Skeletal muscle tissue (tissue), 4 donors: ENCODE measurements around the gene PTPRT. TPM values are rescaled to one million over a fixed set of nuclear protein-coding genes. Genes with fewer than 3 reads are reported as not detected.

Source experiments
- H3K27ac ChIP-seq: one replicate; pipeline ENCODE4 v1.7.0; 2013; ENCODE audit warnings: mild to moderate bottlenecking, low read depth, low read length, inconsistent platforms
- H3K27me3 ChIP-seq, 3 donors: one replicate each; pipeline ENCODE4 v1.7.0; 2013; ENCODE audit warnings: low read length in 3 of 3; ENCODE audit not compliant: control insufficient read depth in 3 of 3, insufficient read depth in 3 of 3
- H3K36me3 ChIP-seq, 3 donors: one replicate each; pipeline ENCODE4 v1.7.0; 2013; ENCODE audit warnings: low read length in 3 of 3; ENCODE audit not compliant: control insufficient read depth in 3 of 3, insufficient read depth in 3 of 3
- H3K4me1 ChIP-seq, 3 donors: one replicate each; pipeline ENCODE4 v1.7.0; 2013; ENCODE audit warnings: low read length in 3 of 3, mild to moderate bottlenecking in 3 of 3; ENCODE audit not compliant: control insufficient read depth in 3 of 3, insufficient read depth in 3 of 3
- H3K4me3 ChIP-seq, 3 donors: one replicate each; pipeline ENCODE4 v1.7.0; 2013; ENCODE audit warnings: low read length in 3 of 3
- H3K9ac ChIP-seq, 3 donors: one replicate each; pipeline ENCODE4 v1.7.0; 2013; ENCODE audit warnings: low read length in 3 of 3, mild to moderate bottlenecking in 3 of 3, moderate library complexity in 2 of 3, low read depth in 1 of 3
- H3K9me3 ChIP-seq, 3 donors: one replicate each; pipeline ENCODE4 v1.7.0; 2013; ENCODE audit warnings: low read length in 3 of 3; ENCODE audit not compliant: control insufficient read depth in 3 of 3
- total RNA-seq: library from RNA; depleted of rRNA; stranded (reverse); fragments of >200 nt; gene quantifications from one replicate; pipeline ENCODE4 v1.2.3, GENCODE V29; 2014
- donor health status: Osteomylitis.

PTPRT gene
- total RNA-seq, 1 donor from 2014 or later = 1.0 TPM

DNA sequence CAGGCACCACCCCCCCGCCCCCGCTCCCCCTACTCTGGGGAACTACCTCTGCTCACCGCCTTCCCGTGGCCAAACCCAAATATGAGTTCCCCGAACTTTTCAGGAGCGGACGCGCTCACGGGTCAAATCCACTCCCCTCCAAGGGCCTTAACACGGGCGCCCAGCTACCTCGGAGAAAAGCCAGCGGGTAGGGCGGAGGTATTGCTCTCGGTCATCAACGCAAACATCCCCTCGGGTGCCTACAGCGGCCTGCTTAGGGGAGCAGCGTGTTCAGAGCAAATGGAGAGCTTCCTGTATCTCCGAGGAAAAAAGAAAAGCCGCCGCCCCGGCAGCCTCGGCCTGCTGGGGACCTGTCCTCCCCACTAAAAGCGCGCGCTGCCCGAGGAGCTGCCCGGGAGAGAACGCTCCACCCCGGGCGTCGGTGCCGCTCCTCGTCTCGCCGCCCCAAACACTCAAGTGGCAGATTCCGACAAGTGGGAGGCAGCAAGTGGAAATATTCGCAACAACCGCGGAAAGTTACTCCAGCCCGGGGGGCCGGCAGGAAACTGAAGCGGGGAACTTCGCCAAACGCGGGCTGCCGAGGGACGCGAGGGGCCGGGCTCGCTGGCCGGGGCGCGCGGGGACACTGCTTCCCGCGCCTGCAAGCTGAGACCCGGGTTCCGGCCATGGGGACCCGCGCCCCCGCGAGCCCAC is 699 bp downstream of the PTPRT start:
- Histone ChIP-seq H3K27ac (no peak overlapping the region), H3K9ac (no peak overlapping the region), H3K36me3 (no peaks in the 10 kb centered on the region), H3K9me3 (peaks cover 0 to 3% (median 0%) of the 10 kb centered on the region in 3 donors), H3K4me3 (no peak overlapping the region), H3K27me3 (peaks cover 45 to 49% (median 47%) of the 10 kb centered on the region in 3 donors), H3K4me1 (no peaks in the 10 kb centered on the region)

DNA sequence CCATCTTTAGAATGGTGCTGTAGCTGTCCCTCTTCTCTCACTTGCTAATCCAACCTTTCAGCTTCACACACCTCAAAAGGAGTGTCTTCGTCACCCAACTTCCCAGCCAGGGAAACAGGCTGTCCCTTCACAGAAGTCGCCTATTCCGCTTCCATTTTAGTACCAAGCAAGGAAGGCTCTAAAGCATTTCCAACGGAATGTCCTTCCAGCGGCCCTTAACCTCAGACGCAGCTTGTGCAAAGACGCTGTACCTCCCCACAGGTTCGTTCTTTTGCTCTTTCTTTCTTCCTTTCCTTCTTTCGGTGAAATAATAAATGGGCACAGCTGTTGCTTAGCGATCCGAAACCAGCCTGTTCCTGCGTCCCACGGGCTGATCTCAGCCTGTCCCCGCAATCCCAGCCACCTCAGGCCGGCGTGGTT is 1.5 kb downstream of the PTPRT start:
- peaks cover 45 to 49% (median 47%) of the 10 kb centered on the region in 3 donors for H3K27me3 ChIP-seq
- no peak overlapping the region for H3K27ac ChIP-seq
- H3K9me3 ChIP-seq = no peaks in the 10 kb centered on the region
- H3K4me3 ChIP-seq = no peak overlapping the region
- H3K36me3 ChIP-seq = no peaks in the 10 kb centered on the region
- no peaks in the 10 kb centered on the region for H3K4me1 ChIP-seq
- no peak overlapping the region for H3K9ac ChIP-seq

DNA sequence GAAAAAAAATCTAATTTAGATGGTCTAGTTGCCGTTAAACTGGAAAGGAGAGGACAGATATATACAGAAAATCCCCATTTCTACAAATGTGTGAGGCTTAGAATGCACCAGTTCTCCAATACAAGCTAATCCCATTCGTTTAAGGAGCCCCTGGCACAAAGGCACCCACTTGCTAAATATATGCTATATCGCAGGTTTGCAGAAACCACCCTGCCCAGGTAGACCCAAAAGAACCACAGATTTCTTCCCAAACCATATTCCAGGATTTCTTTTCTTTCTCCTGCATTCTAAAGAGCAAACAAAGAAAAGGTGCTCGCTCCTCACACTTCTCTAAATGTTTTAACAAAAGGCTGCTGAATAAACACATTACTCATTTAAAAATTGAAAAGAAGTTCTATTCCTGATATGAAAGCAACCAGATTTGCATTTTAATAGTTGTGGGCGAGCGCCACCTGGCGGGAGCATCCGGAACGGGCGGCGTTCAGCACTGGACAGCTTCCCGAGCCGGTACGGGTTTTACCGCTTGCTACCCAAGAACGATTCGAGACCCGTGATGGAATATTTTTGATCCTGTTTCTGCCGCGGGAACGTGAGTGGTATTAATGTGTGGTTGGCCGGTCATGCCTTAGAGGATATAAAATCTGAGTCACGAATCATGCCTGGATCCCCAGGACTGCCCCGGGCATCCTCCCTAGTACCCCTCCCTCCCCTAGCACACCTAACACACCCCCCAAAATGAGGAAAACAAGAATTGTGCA is 2.1 kb downstream of the PTPRT start:
- Histone ChIP-seq H3K9me3 (no peaks in the 10 kb centered on the region), H3K4me3 (no peak overlapping the region), H3K27ac (no peak overlapping the region), H3K27me3 (peaks cover 45 to 49% (median 47%) of the 10 kb centered on the region in 3 donors), H3K9ac (no peak overlapping the region), H3K4me1 (no peaks in the 10 kb centered on the region), H3K36me3 (no peaks in the 10 kb centered on the region)

DNA sequence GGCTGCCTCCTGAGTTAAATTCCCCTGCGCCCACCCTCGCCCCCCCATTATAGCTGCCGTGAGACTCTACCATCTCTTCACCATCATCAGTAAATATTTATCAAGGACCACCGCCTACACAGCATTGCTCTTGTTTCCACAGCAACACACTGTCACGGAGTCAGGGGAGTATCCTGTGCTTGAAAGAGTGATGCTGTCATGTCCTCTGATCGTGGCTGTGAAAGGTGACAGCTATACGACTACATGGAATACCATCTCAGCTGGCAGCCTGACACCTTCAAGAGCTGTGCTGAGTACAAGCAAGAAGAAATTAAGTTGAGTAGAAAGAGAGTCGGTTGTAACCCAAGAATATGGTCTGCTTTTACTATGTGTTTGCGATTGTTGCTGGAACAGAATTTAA is 3.4 kb downstream of the PTPRT start:
- H3K27me3 ChIP-seq = peaks cover 37% of the 10 kb centered on the region in 3 donors
- H3K9ac ChIP-seq = no peak overlapping the region
- no peaks in the 10 kb centered on the region for H3K9me3 ChIP-seq
- H3K4me3 ChIP-seq = no peak overlapping the region
- no peaks in the 10 kb centered on the region for H3K36me3 ChIP-seq
- no peaks in the 10 kb centered on the region for H3K4me1 ChIP-seq
- no peak overlapping the region for H3K27ac ChIP-seq

DNA sequence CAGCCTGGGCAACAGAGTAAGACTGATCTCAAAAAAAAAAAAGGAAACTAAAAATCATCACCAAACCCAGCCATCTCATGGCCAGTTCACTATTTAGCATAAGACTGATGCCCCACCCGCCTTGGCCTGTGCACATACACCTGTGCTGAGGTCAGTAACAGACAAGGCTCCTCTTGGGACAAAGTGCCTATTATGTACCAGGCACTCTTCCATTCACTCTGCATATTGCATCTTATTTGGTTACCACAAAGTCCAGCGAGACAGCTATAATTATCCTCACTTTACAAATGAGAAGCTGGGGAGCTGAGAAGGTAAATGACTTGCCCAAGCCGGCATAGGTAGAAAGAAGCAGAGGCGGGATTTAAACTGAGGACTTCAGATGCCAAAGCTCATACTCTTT is 3.8 kb downstream of the PTPRT start:
- Histone ChIP-seq H3K9me3 (no peaks in the 10 kb centered on the region), H3K27ac (no peak overlapping the region), H3K9ac (no peak overlapping the region), H3K36me3 (no peaks in the 10 kb centered on the region), H3K4me1 (no peaks in the 10 kb centered on the region), H3K27me3 (peaks cover 33 to 34% (median 33%) of the 10 kb centered on the region in 3 donors), H3K4me3 (no peak overlapping the region)

DNA sequence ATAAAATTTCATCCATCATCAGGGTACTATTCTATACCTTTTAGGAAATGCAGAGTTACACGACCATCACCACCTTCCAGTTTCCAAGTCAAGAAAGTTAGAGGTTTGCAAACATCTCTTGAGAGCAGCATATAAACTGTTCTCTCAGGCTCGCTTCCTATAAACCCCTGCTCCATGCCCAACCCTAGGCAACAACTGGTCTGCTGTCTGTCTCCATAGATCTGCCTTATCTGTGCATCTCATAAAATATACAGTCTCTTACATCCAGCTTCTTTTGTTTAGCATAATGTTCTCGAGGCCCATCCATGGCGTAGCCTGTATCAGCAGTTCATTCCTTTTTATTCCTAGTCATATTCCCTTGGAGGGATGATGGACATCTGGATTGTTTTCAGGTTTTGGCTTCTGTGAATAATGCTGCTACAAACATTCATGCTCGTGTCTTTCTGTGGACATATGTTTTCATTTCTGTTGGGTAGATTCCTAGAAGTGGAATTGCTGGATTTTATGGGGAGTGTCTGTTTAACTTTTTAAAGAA is 6.1 kb downstream of the PTPRT start:
- Histone ChIP-seq H3K27ac (no peak overlapping the region), H3K36me3 (no peaks in the 10 kb centered on the region), H3K4me1 (no peaks in the 10 kb centered on the region), H3K9ac (no peak overlapping the region), H3K4me3 (no peak overlapping the region), H3K27me3 (peaks cover 19 to 20% (median 19%) of the 10 kb centered on the region in 3 donors), H3K9me3 (no peaks in the 10 kb centered on the region)

DNA sequence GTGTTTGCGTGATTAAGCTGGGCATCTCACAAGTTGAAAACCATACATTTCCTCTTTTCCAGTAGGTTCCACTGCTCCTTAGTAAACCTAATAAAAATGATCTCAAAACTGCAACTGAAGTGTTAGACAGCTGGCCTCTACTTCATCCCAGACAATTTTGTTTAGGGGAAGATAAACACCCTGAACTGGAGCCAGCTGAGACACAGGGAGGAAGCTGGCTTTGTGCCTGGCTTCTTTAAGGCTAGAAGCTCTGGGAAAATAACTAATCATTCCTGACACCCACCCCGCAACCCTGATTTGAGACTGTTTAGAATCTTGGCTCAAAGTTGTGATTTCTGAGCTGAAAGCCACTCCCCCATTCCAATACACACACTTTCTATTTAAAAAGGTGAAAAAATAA is 11.6 kb downstream of the PTPRT start:
- no peaks in the 10 kb centered on the region for H3K36me3 ChIP-seq
- no peaks in the 10 kb centered on the region for H3K4me1 ChIP-seq
- no peaks in the 10 kb centered on the region for H3K27me3 ChIP-seq
- H3K9me3 ChIP-seq = no peaks in the 10 kb centered on the region
- H3K4me3 ChIP-seq = no peak overlapping the region
- H3K27ac ChIP-seq = no peak overlapping the region
- no peak overlapping the region for H3K9ac ChIP-seq

DNA sequence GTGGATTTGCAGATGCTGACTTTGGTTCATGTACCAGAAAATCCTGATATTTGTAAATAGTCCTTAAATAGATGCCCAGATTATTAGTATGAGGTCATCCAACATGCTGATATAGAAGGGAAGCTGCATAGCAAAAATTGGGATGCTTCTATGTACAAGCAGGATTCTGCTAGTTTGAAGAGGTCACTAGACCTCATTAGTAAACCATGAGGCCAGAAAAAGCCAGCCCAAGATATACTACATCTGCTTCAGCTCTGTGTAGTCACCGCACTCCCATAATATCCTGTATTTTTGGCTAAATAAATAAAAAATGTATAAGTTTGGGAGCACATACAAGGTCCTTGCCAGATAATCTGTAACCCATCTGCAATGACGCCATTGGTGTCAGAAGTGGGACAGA is 13.0 kb downstream of the PTPRT start:
- Histone ChIP-seq H3K4me1 (no peaks in the 10 kb centered on the region), H3K27ac (no peak overlapping the region), H3K9ac (no peak overlapping the region), H3K36me3 (no peaks in the 10 kb centered on the region), H3K4me3 (no peak overlapping the region), H3K9me3 (no peaks in the 10 kb centered on the region), H3K27me3 (peaks cover 0 to 6% (median 0%) of the 10 kb centered on the region in 3 donors)

DNA sequence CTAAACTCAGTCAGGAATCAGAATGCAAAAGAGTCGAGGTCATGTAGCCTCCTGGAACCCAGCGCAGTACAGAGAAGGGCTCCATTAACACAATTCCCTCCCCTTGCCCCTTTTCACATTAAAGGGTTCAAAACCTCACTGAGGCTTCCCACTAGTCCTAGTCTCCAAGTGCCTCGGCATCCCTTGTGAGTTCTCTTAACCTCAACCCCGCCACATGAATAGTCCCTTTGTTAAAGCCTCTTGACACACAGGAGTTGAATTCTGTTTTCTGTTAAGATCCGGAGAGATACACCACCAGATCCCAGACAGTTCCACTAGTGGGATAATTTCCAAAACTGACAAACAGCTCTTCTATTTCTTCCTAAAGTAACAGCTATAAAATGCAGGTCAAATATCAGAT is 17.8 kb downstream of the PTPRT start:
- H3K27ac ChIP-seq = no peak overlapping the region
- no peaks in the 10 kb centered on the region for H3K4me1 ChIP-seq
- H3K27me3 ChIP-seq = peaks cover 0 to 8% (median 0%) of the 10 kb centered on the region in 3 donors
- H3K36me3 ChIP-seq = no peaks in the 10 kb centered on the region
- H3K9ac ChIP-seq = no peak overlapping the region
- no peaks in the 10 kb centered on the region for H3K9me3 ChIP-seq
- no peak overlapping the region for H3K4me3 ChIP-seq

DNA sequence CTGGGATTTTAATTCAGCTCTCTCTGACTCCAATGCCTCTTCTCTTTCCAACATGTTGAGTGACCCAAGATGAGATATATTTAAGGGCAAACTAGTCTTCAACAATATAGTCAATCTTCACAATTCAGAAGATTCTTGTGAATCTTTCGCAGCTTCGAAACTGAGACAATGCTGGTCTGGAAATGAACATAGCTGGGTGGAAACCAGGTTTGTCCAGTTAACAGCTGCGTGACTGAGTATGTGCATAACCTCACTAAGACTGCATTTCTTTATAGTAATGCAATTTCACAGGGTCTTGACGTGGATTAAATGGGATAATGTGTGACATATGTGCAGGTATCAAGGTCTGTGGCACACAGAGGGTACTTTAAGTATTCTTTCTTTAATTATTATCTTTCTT is 18.9 kb downstream of the PTPRT start:
- H3K36me3 ChIP-seq = no peaks in the 10 kb centered on the region
- no peaks in the 10 kb centered on the region for H3K4me1 ChIP-seq
- H3K9me3 ChIP-seq = no peaks in the 10 kb centered on the region
- H3K4me3 ChIP-seq = no peak overlapping the region
- no peak overlapping the region for H3K9ac ChIP-seq
- H3K27me3 ChIP-seq = peaks cover 0 to 8% (median 0%) of the 10 kb centered on the region in 3 donors
- no peak overlapping the region for H3K27ac ChIP-seq
